ENCODE results near the gene EXOC6B. TPM values are rescaled to one million over a fixed set of nuclear protein-coding genes. Genes with fewer than 3 reads are reported as not detected.

Gene EXOC6B
- total RNA-seq, 3 donors from 2014 or later: 32.2 to 49.2 (median 37.0) TPM

DNA sequence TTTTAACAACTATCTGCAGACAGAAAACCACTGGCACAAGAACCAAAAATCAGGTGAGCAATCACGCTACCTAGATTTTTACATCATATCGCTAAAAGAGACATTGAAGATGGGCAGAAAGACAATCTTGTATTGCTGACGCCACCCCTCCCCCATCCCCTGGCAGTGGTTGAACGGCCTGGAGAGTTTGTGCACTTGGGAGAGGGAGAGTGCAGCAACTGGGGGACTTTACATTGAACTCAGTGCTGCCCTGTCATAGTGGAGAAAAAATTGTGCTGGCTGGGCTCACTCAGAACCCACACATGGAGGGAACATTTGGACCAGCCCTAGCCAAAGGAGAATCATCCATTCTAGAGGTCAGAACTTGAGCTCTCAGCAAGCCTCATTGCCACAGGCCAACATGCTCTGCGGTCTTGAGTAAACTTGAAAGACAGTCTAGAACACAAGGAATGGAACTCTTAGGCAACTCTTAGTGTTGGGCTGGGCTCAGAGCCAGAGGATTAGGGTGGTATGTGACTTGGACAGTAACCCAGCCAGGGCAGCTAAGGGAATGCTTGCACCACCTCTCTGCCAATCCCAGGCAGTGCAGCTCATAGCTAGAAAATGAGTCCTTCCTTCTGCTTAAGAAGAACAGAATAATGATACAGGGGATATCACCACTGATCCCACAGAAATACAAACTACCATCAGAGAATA lies 458.2 kb downstream of the EXOC6B start:
- DNase-seq (ENCODE audit: low spot score in 2 of 2): peak; percentile 78 to 80
- intact Hi-C loops (cut with DNase I; ENCODE audit: low total_unique reads): no loop called here
- no peak overlapping the region for H3K27ac ChIP-seq

GRCh38 chr2:72363406-72363805 lies 462.4 kb downstream of the EXOC6B start:
- H3K4me1 ChIP-seq: no peaks in the 10 kb centered on the region

More for the DNA sequence above, 458.2 kb downstream of the EXOC6B start:
- Histone ChIP-seq H3K27me3 (no peaks in the 10 kb centered on the region), H3K4me3 (no peak overlapping the region), H3K9me3 (peaks cover 0 to 10% of the 10 kb centered on the region in 2 donors), H3K4me1 (no peaks in the 10 kb centered on the region), H3K36me3 (no peaks in the 10 kb centered on the region)
- TF ChIP-seq CTCF (IDR thresholded peaks at IDR 0.05): peak in 1 of 3 donors; percentile 23
- TF ChIP-seq POLR2A (IDR thresholded peaks at IDR 0.05): no peak
- no peak for TF ChIP-seq POLR2AphosphoS5 (IDR thresholded peaks at IDR 0.05)

GRCh38 chr2:72362733-72363132 lies 463.1 kb downstream of the EXOC6B start:
- intact Hi-C loops (cut with DNase I; ENCODE audit: low total_unique reads): no loop called here

More at GRCh38 chr2:72363406-72363805, 462.4 kb downstream of the EXOC6B start:
- intact Hi-C loops (cut with DNase I; ENCODE audit: low total_unique reads): no loop called here
- no peaks in the 10 kb centered on the region for H3K36me3 ChIP-seq
- TF ChIP-seq POLR2A (IDR thresholded peaks at IDR 0.05) (no peak), CTCF (IDR thresholded peaks at IDR 0.05) (no peak), POLR2AphosphoS5 (IDR thresholded peaks at IDR 0.05) (no peak)
- no peak for DNase-seq (ENCODE audit: low spot score in 2 of 2)
- no peaks in the 10 kb centered on the region for H3K9me3 ChIP-seq
- no peak overlapping the region for H3K4me3 ChIP-seq
- no peak overlapping the region for H3K27ac ChIP-seq
- no peaks in the 10 kb centered on the region for H3K27me3 ChIP-seq

DNA sequence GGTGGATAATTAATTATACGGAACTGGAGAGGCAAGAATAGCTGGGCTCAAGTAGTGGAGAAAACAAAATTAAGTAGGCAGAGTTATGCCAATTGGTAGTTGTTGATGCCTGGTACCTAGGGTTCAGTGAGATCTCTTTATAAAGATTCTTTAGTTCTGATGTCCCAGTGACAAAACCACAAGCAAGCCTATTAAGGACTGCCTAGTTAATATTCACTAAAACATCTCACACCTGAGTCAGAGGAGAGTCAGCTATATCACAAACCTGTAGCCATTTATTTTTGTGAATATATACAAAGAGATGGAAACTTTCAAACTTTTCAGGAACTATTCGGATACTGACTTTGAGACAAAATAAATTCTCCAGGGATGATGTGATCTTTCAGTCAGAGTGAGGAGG lies 464.3 kb downstream of the EXOC6B start:
- no peak overlapping the region for H3K4me3 ChIP-seq
- H3K36me3 ChIP-seq: no peaks in the 10 kb centered on the region
- TF ChIP-seq POLR2AphosphoS5 (IDR thresholded peaks at IDR 0.05) (no peak), CTCF (IDR thresholded peaks at IDR 0.05) (no peak), POLR2A (IDR thresholded peaks at IDR 0.05) (no peak)

More at GRCh38 chr2:72362733-72363132, 463.1 kb downstream of the EXOC6B start:
- Histone ChIP-seq H3K27me3 (no peaks in the 10 kb centered on the region), H3K27ac (no peak overlapping the region), H3K4me1 (no peaks in the 10 kb centered on the region), H3K36me3 (no peaks in the 10 kb centered on the region), H3K4me3 (no peak overlapping the region), H3K9me3 (no peaks in the 10 kb centered on the region)
- no peak for DNase-seq (ENCODE audit: low spot score in 2 of 2)
- TF ChIP-seq CTCF (IDR thresholded peaks at IDR 0.05) (no peak), POLR2AphosphoS5 (IDR thresholded peaks at IDR 0.05) (no peak), POLR2A (IDR thresholded peaks at IDR 0.05) (no peak)

GRCh38 chr2:72361042-72361441 lies 464.8 kb downstream of the EXOC6B start:
- H3K36me3 ChIP-seq: no peaks in the 10 kb centered on the region
- H3K27me3 ChIP-seq: no peaks in the 10 kb centered on the region
- TF ChIP-seq CTCF (IDR thresholded peaks at IDR 0.05) (no peak), POLR2AphosphoS5 (IDR thresholded peaks at IDR 0.05) (no peak), POLR2A (IDR thresholded peaks at IDR 0.05) (no peak)
- H3K9me3 ChIP-seq: no peaks in the 10 kb centered on the region
- no peak overlapping the region for H3K27ac ChIP-seq
- intact Hi-C loops (cut with DNase I; ENCODE audit: low total_unique reads): no loop called here
- H3K4me3 ChIP-seq: no peak overlapping the region
- no peaks in the 10 kb centered on the region for H3K4me1 ChIP-seq
- no peak for DNase-seq (ENCODE audit: low spot score in 2 of 2)

More for the DNA sequence above, 464.3 kb downstream of the EXOC6B start:
- Histone ChIP-seq H3K9me3 (no peaks in the 10 kb centered on the region), H3K27me3 (no peaks in the 10 kb centered on the region), H3K4me1 (no peaks in the 10 kb centered on the region), H3K27ac (no peak overlapping the region)
- intact Hi-C loops (cut with DNase I; ENCODE audit: low total_unique reads): no loop called here
- DNase-seq (ENCODE audit: low spot score in 2 of 2): no peak
